Measurements from ENCODE around the gene ADAM15. TPM values are rescaled to one million over a fixed set of nuclear protein-coding genes. Genes with fewer than 3 reads are reported as not detected.

The ADAM15 gene
- polyA plus RNA-seq, 3 donors = 44.5 to 202 (median 74.3) TPM

DNA sequence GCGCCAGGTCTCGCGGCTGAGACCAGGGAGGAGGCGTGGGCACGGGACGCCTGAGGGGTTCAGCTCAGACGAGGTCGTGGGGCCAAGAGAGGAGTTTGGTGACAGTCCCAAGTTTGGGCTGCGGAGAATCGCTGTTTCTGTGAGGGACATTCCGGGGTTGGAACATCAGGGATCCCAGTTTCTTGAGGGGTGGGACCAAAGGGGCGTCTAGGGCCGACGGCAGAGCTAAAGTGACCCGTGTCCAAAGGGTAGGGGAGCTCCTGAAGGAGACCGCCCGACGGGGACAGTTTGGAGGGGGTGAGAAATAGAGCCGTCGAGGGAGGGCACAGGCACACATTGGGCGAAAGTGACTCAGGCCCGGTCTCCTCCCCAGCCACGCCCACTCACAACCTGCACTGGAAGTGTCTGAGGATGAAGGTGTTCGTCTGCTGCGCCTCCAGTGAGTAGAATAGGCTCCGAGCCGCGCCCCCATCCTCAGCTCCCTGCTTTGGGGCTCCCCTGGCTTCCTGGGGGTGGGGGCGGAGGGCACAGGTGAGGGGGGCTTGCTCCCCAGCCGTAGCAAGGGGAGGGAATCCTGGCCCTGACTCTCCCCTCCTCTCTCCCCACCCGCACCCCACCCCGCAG is 34.5 kb downstream of the ADAM15 start:
- H3K9me3 ChIP-seq (replicated peaks in 1 of 2; ENCODE audit: control insufficient read depth in 1 of 2, insufficient read depth in 1 of 2, low read length in 2 of 2) = peaks cover 0 to 16% of the 10 kb centered on the region in 2 donors
- H3K27me3 ChIP-seq (ENCODE audit: control insufficient read depth in 2 of 2, insufficient read depth in 2 of 2, low read length in 2 of 2) = peaks cover 30 to 38% of the 10 kb centered on the region in 2 donors
- Mint-ChIP-seq H3K4me1 (peaks cover 40% of the 10 kb centered on the region), H3K27me3 (ENCODE audit: low read depth in 3 of 3) (peaks cover 31 to 40% (median 39%) of the 10 kb centered on the region in 3 donors), H3K4me3 (peak overlapping the region; percentile 95 to 97), H3K27ac (peak overlapping the region; percentile 92 to 98 (median 98)), H3K9me3 (peaks cover 0 to 22% (median 9%) of the 10 kb centered on the region in 7 donors), H3K36me3 (peaks cover 9 to 10% of the 10 kb centered on the region in 2 donors)
- H3K4me2 ChIP-seq (replicated peaks; ENCODE audit: extremely low read depth, low read length, poor library complexity, severe bottlenecking) = peak overlapping the region; percentile 94
- H2AFZ ChIP-seq (ENCODE audit: insufficient read depth, low read depth, low read length, poor library complexity, severe bottlenecking) = peak overlapping the region; percentile 95
- under 1% methylated on average over 22 of the region's 32 CpGs for WGBS (ENCODE audit: insufficient coverage)
- H3K36me3 ChIP-seq (replicated peaks in 1 of 2; ENCODE audit: control insufficient read depth in 1 of 2, insufficient read depth in 2 of 2, low read length in 2 of 2) = no peaks in the 10 kb centered on the region
- TF ChIP-seq CTCF (IDR thresholded peaks at IDR 0.05) = no peak
- H3K4me1 ChIP-seq (ENCODE audit: control insufficient read depth in 1 of 2, insufficient read depth in 2 of 2, low read length in 2 of 2) = peaks cover 43 to 52% of the 10 kb centered on the region in 2 donors
- intact Hi-C loops (cut with micrococcal nuclease) = loop anchor here in 1 of 2 donors (5.0 to 10.0 kb wide), 3 partner anchors 33 to 531 kb away; partner anchors contain the start of genes ADAM15 and UBE2Q1
- peak overlapping the region; percentile 66 for H3K9ac ChIP-seq (ENCODE audit: insufficient read depth, low read length, poor library complexity, severe bottlenecking)
- H3K79me2 ChIP-seq (ENCODE audit: insufficient read depth, low read length) = no peaks in the 10 kb centered on the region
- peak overlapping the region; percentile 67 to 96 (median 75) for H3K4me3 ChIP-seq (replicated peaks in 1 of 3; ENCODE audit: low read depth in 2 of 3, low read length in 3 of 3)
- peaks cover 36% of the 10 kb centered on the region for H4K20me1 ChIP-seq (ENCODE audit: insufficient read depth, low read length)
- peak; percentile 68 to 74 (median 70) for DNase-seq
- H3K27ac ChIP-seq (ENCODE audit: low read depth in 1 of 2, low read length in 2 of 2) = peak overlapping the region; percentile 71 to 77

DNA sequence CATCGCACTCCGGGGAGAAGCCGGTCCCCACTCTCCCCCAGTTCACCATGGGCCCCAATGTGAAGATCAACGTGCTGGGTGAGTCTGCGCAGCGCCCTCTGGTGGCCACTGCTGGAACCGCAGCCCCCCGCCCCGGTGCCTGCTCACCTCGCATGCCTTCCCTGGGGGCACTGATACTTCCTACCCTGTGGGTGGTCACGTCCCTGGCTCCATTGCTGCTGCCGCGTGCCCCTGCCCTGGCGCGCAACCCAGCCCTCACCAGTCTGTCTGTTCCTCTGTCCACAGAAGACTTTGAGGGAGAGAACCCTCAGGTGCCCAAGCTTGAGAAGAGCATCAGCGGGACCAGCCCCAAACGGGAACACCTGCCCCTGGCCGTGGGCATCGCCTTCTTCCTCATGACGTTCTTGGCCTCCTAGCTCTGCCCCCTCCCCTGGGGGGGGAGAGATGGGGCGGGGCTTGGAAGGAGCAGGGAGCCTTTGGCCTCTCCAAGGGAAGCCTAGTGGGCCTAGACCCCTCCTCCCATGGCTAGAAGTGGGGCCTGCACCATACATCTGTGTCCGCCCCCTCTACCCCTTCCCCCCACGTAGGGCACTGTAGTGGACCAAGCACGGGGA is 35.1 kb downstream of the ADAM15 start:
- Histone ChIP-seq H2AFZ (ENCODE audit: insufficient read depth, low read depth, low read length, poor library complexity, severe bottlenecking) (peak overlapping the region; percentile 95), H3K27me3 (ENCODE audit: control insufficient read depth in 2 of 2, insufficient read depth in 2 of 2, low read length in 2 of 2) (peaks cover 23 to 31% of the 10 kb centered on the region in 2 donors), H3K4me3 (replicated peaks in 1 of 3; ENCODE audit: low read depth in 2 of 3, low read length in 3 of 3) (peak overlapping the region in 1 of 3 experiments; percentile 96), H3K9me3 (replicated peaks in 1 of 2; ENCODE audit: control insufficient read depth in 1 of 2, insufficient read depth in 1 of 2, low read length in 2 of 2) (peaks cover 0 to 12% of the 10 kb centered on the region in 2 donors), H3K79me2 (ENCODE audit: insufficient read depth, low read length) (no peaks in the 10 kb centered on the region), H4K20me1 (ENCODE audit: insufficient read depth, low read length) (peaks cover 30% of the 10 kb centered on the region), H3K36me3 (replicated peaks in 1 of 2; ENCODE audit: control insufficient read depth in 1 of 2, insufficient read depth in 2 of 2, low read length in 2 of 2) (no peaks in the 10 kb centered on the region), H3K4me2 (replicated peaks; ENCODE audit: extremely low read depth, low read length, poor library complexity, severe bottlenecking) (peak overlapping the region; percentile 94), H3K4me1 (ENCODE audit: control insufficient read depth in 1 of 2, insufficient read depth in 2 of 2, low read length in 2 of 2) (peaks cover 37 to 46% of the 10 kb centered on the region in 2 donors), H3K27ac (ENCODE audit: low read depth in 1 of 2, low read length in 2 of 2) (no peak overlapping the region), H3K9ac (ENCODE audit: insufficient read depth, low read length, poor library complexity, severe bottlenecking) (no peak overlapping the region)
- Mint-ChIP-seq H3K27ac (no peak overlapping the region), H3K27me3 (ENCODE audit: low read depth in 3 of 3) (peaks cover 28 to 35% (median 34%) of the 10 kb centered on the region in 3 donors), H3K4me1 (peaks cover 39% of the 10 kb centered on the region), H3K4me3 (peak overlapping the region; percentile 21 to 53), H3K36me3 (peaks cover 9 to 10% of the 10 kb centered on the region in 2 donors), H3K9me3 (peaks cover 0 to 19% (median 5%) of the 10 kb centered on the region in 7 donors)
- intact Hi-C loops (cut with micrococcal nuclease) = loop anchor here in 1 of 2 donors (5.0 to 10.0 kb wide), 3 partner anchors 34 to 531 kb away; partner anchors contain the start of genes ADAM15 and UBE2Q1
- peak; percentile 100 for TF ChIP-seq CTCF (IDR thresholded peaks at IDR 0.05)
- 14% methylated on average over 18 of the region's 24 CpGs for WGBS (ENCODE audit: insufficient coverage)
- DNase-seq = peak; percentile 48 to 70 (median 61)

Measured in CD14-positive monocyte (primary cell).